Fibroblast of upper back skin (primary cell): ENCODE data around the gene SEC23A.
"Not testable (repeated sequence)": the region's sequence is repeated elsewhere in the genome, so short reads cannot be mapped to it uniquely, and the experiment has no call there.

Experiments
- DNase-seq: peaks from one replicate; pipeline ENCODE4 v3.0.0-alpha.2; 2013

SEC23A gene

DNA sequence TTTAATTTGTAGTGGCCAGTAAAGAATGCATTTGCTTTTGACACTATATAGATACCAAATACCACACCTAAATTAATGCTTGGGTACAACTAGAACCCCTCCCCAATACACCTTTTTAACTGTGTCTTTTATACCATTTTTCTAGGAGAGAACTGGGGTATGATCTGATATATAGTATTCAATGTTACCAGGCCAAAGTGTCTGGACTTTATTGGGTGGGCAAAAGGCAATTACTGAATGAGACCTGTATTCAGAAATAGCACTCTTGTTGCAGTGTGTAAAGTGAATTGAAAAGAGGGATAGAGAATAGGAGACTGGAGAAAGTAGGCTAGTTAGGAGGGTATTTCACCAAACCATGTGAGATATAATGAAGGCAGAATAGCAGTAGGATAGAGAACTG is 74.4 kb downstream of the SEC23A start:
- DNase-seq: no peak

DNA sequence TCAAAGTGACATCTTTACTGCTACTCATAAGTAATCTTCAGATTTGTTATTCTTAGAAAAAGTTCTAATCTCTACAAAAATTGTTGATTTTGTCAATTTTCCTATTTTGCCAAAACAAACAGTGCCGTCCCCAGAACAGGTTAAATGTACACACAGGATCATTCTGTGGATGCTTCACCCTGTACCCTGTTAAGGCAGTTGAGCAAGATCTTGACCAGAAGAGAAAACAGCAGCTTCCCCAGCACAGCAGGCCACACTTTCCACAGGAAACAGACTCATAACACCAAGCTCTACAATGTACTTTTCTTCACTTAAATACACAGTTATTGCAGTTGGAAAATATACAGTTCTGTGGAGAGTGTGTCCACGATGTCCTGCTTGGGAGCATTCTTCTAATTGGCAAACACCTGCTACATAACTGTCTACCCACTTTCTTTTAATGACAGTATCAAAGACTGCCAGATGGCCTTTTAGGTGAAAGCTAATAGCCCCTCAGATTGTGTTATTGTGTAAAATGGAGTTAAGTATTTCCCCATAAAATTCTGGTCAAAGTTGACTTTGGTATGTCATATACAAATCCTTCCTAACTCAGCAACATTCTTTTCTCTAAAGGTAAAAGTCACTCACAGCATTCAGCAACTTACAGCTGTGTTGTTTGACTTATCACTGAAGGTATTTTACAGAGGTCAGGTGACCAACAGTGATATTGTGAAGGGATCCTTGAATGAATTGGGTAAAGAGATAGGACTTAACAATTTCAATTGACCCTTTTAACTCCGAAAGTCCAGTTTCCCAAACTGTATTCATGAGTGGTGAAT is 77.0 kb downstream of the SEC23A start:
- no peak for DNase-seq

DNA sequence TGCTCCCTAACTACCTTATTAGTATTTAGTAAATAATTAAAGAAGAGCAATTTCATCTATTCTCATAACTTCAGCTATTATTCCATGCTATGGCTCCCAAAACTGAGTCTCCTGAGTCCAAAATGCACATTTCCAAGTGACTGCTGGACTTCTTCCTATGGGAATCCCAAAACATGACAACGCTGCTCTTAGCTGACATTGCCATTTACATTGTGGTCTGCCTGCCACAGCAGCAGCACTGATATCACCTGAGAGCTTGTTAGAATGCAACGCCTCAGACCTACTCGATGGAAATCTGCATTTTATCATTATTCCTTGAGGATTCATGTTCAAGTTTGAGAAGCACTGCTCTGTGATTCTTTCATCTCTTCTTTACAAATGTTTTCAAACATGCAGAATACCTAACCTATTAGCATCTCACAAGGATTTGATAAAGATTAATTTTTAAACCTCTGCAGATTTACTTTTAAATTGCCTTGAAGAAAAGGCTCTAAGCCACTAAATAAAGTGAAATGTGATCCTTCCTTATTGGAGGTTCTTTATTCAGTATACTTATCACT is 77.7 kb downstream of the SEC23A start:
- DNase-seq: no peak

DNA sequence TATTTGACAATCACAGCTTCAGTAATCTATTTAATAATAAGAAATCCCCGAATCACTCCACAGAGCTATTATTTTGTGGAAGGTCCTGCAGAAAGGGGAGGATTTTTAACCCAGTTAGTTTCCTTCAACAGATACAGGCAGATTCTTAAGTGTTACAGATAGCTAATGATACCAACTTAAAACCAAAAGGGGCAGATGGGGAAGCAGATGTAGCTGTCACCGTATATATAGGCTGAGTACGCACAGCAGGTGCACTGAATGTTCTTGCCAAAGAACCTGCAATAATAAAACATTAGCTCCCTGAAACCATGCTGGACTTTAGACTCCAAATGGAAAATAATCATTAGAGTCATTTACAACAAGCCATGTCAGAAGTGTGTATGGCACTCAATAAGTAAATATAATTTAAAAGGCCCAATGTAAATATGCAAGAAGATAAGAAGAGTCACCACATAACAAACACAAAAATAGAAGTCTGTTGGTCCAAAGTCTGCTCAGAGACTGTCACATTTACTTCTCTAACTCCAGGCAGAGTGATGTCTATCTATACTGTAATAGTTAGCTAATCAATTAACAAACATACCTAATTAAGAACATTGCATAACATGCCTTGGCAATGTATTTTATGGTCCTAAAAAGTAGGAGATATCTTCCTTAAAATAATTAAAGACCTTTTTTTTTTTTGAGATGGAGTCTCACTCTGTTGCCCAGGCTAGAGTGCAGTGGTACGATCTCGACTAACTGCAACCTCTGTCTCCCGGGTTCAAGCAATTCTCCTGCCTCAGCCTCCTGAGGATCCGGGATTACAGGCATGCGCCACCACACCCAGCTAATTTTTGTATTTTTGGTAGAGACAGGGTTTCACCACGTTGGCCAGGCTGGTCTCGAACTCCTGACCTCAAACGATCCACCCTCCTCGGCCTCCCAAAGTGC is 78.8 kb downstream of the SEC23A start:
- no peak for DNase-seq

DNA sequence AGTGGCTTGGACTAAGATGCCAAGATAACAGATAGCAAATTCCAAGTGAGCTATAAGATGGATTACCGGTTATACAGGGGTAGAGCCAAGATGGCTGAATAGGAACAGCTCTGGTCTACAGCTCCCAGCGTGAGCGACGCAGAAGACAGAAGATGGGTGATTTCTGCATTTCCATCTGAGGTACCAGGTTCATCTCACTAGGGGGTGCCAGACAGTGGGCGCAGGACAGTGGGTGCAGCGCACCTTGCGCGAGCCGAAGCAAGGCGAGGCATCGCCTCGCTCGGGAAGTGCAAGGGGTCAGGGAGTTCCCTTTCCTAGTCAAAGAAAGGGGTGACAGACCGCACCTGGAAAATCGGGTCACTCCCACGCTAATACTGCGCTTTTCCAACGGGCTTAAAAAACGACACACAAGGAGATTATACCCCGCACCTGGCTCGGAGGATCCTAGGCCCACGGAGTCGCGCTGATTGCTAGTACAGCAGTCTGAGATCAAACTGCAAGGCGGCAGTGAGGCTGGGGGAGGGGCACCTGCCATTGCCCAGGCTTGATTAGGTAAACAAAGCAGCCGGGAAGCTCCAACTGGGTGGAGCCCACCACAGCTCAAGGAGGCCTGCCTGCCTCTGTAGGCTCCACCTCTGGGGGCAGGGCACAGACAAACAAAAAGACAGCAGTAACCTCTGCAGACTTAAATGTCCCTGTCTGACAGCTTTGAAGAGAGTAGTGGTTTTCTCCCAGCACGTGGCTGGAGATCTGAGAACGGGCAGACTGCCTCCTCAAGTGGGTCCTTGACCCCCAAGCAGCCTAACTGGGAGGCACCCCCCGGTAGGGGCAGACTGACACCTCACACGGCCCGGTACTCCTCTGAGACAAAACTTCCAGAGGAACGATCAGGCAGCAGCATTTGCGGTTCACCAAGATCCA is 85.7 kb downstream of the SEC23A start:
- not testable (repeated sequence) for DNase-seq

DNA sequence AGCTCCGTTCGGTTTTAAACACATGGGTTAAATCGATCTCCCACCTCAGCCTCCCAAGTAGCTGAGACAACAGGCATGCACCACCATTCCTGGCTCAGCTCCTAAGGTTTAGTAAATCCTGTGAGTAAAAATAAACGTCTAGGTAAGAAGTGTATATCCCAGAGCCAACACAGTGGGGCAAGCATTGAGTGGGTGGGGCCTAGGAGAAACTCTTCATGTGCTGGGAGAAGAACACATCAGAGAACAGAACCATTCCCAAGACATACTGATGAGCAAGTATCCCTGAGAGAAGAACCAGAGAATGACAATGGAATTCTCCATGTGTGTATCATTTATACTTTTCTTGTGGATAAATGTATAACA is 86.3 kb downstream of the SEC23A start:
- DNase-seq: no peak

DNA sequence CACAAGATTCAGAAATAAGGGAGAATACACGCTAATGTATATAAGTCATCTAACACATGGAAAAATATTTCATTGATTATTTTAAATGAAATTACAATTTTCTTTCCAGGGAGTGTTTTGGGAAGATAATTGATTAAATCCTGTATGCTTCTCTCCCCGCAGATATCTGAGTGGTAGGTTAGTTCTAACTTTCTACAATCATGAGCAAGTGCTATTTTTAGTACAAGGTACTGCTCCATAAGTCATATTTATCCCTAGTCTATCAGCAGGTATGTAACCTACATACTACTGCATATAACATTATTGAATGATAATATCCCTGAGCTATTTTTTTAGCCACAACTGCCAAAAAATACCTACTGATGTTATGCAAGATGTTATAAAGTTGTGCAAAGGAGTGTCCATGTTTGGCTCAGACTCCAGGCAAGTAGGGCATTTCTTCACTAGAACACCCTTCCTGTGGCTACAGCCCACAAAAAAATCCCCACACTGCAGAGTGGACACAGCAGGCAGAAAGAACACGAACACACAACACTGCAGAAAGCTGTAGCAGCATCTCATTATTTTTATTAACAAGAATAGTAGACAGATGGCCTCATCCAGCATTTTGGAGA is 87.0 kb downstream of the SEC23A start:
- peak; percentile 45 for DNase-seq

DNA sequence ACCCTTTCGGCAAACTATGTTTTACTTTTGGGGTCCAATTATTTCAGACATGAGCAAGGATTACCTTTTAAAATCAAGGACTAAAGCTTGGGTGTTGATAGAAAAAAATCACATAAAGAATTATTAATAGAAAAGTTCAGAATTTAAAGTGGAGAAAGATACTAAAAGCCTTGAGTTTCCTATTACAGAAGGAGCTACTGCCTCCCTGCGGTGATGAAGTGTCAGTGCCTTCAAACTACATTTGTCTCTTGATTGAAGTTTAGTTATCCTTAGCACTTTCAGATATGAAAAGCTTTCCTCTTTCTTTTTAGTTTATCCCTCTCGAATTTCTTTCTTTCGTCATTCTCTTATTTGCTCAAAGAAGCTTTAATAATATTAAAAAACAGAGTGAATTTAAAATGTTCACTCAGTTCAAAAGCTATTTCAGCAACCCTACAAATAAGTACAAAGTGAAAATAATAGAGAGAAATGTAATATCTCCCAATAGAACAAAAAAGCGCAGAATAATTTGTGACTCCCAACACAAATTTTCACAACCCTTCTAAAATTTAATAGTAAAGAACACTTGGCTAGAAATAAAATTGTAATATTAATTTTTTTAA is 87.6 kb downstream of the SEC23A start:
- peak; percentile 53 for DNase-seq

DNA sequence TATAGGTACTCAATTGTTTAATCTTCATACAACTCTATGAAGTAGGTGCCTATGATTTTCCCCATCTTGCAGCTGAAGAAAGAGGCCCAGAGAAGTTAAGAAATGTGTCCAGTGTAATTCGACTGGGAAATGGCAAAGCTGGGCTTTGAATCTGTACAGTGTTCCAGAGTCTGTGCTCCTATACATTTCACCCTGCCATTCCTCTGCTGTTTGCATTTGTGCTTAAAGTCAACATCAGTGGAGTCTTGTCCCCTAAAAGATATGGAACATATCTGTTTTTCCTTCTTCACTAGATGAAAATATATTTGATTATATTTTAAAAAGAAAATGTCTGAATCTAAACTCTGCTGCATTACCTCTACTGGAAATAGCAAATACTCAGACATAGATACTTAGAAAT is 88.6 kb downstream of the SEC23A start:
- DNase-seq: no peak

DNA sequence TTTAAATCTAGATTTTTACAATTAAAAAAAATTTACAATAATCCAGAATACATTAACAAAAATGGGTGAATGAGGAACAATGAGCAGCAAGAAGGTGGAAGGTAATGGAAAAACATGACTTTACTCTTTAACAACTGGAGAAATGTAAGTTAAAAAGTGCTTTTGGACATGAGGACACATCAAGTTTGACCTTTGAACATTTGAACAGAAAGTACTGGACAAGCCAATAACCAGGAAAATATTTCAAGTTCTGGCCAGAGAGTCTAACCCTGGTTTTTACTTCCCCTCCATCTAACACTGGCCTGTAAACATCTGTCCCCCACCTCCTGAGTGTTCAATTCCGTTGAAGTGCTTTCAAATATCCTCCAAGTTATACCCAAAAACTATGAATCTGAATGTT is 94.1 kb downstream of the SEC23A start:
- not testable (repeated sequence) for DNase-seq

DNA sequence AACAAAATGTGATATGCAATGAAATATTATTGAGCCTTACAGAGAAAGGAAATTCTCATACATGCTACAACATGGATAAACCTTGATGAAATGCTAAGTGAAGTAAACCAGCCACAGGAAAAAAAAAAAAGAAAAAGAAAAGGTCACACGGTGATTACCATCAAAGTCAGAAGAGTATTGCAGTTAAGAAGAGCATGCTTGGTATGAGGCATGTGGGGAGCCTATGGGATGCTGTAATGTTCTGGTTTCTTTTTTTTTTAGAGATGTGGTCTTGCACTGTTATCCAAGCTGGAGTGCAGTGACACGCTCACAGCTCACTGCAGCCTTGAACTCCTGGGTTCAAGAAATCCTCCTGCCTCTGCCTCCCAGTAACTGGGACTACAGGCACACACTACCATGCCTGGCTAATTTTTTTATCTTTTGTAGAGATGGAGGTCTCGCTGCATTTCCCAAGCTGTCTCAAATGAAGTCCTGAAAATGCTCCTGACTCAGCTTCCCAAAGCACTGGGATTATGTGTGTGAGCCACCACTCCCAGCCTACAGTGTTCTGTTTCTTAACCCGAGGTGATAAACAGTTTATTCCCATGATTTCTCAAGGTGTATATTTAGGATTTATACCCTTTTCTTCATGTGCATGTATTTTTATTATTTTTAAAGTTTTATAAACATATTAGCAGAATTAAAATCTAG is 96.2 kb downstream of the SEC23A start:
- peak; percentile 57 for DNase-seq

DNA sequence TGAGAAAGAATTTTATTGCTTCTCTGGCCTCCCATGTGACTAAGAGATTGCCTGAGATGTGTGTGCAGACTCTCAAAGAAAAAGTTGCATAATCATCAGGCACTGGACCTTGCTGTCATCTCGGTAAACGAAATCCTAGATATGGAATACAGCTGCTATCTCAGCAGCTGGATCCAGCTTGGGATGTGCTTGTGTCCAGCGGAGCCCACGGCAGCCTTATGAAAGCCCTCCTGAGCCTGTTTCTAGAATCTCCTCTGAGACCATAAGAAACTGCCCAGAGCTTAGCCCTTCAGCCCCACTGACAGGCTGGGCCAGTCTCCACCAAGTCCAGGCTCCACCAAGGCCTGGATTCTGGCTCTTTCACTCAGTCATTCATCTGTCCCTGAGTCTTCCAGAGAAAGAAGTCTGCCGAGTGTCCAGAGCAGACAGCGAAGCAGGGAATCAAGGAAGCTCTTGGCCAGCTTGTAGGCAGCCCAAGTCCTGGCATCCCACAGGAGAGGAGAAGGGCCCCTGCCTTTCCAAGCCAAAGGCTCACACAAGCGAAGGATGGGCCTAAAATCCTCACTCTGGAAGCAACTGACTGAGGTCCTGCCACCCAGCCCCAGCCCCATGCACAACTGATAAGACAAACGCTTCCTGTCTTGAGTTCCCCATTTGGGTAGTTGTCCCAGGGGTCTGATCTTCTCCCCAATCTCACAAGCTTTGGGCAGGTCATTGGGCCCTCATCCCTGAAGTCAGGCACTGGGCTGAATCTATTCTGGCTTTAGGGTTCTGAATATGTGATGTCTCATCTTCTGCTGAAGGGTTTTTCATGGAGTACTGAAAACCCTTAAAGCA is 97.8 kb downstream of the SEC23A start:
- no peak for DNase-seq

DNA sequence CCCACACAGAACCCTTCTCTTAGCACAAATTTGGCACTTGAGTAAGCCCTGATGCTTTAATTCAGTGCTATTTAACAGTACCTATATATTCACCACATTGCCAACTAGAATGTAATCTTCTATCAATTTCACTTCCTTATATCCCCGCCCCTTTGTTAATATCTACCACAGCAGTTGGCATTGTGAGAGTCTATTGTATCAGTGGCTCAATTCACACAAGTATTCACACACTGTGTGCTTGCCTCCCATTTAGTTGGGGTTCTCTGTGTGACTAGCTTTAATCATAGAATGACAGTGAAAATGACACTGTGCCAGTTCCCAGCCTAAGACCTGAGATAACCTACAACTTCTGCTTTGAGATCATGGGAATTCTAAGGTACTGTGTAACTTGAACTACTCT is 103.1 kb downstream of the SEC23A start:
- no peak for DNase-seq

DNA sequence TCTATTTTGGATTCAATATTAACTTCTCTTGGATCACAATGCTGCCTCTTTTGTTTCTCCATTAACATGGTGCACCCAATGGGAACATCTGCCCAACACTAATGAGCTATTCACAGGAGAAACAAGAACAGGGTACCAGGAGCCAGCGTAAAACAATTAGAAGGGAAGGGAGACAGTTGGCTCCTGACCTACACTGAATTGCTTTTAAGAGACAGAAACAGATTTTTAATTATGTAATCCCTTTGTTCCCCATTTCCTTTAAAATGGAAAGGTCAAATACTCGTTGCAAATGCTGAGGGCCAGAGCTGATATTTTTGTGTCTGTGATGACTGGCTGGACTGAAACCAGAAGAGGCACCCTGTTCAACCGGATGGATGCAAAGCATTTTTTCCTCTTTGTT is 108.3 kb downstream of the SEC23A start:
- DNase-seq: no peak

DNA sequence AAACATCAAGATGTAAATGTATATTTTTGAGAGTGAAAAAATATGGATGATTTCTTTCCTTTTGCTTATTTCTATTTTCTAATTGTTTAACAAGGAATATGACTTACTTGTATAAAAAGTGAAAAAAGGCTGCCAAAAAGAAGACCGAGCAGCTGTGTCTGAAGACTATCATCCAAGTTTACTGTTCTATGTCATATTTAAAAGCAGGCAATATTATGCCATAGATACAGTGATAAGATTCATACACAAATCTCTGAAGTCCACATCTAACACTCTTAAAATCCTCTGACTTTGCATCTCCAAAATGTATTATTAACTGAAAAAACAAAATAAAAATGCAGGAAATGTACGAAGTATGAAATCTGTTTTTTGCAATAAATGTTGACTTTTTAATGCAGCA is 109.1 kb downstream of the SEC23A start:
- no peak for DNase-seq

DNA sequence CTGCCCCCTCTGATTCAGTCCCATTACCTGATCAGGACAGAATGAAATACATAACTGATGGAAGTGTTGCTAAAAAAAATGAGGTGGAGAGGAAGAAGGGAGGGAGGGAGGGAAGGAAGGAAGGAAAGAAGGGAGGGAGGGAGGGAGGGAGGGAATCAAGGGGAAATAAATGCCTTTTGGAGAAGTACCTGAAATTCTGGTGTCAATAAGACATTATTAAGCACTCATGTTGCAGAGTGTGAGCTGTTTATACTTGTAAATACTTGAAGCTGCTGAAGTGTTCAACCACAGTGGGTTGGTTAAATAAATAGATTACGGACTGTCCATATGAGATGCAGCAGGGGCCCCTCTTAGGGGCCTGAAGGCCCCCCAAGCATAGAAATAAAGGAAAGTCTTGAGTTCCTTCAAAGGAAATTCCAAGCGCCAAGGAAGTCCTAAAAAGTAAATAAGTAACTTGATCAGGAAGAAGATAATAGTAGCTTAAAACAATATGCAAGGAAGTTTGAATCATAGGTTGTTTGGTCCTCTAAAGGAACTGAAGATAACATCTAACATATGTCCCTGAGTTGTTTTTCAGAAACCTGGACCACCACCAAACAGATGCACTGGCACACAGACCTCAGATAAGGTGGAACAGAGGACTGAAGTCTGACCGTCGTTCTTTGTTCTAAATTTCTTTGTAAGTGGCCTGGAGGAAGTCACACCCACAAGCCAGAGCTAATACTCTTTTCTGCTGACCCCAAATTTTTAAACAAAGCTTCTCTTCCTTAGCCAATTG is 110.8 kb downstream of the SEC23A start:
- no peak for DNase-seq

DNA sequence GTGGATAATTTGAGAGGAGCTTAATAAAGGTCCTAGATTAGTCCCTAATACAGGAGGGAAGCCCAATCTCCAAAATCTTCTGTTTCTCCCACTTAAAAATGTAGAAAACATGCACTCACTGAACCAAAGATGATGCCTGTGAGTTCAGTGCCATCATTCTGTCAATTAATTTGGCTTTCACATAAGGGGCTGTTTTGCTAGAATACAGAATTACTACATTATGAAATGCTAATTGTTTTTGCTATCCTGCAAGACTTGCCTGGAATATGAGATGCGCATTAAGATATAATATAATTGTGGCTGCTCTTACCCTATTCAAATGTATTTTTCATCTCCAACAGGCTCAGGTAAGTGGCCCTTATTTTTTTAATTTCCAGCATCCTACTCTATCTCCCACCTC is 111.7 kb downstream of the SEC23A start:
- DNase-seq: no peak

DNA sequence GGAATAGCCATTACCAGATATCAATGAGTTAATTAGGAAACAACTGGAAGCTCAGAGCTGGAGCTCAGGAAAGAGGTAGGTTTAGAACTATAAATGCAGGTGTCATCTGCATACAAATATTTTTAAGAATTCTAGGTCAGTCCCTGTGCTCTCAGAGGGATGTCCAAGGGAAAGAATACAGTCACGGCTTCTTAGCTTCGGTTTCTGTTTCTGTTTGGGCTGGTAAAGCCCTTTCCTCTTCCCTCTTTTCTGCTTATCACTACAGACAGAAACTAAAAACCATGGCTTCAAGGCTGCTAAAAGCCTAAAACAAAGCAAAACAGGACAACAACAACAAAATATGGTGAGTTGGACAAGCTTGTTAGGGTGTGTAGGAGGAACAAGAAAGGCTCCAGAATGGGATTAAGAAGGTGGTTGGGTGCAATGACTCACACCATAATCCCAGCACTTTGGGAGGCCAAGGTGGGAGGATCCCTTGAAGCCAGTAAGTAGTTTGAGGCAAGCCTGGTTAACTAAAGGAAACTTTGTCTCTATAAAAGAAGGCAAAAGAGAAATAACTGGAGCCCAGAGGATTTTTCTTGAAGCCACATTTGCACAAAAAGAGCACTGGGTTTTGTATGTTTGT is 113.0 kb downstream of the SEC23A start:
- no peak for DNase-seq

DNA sequence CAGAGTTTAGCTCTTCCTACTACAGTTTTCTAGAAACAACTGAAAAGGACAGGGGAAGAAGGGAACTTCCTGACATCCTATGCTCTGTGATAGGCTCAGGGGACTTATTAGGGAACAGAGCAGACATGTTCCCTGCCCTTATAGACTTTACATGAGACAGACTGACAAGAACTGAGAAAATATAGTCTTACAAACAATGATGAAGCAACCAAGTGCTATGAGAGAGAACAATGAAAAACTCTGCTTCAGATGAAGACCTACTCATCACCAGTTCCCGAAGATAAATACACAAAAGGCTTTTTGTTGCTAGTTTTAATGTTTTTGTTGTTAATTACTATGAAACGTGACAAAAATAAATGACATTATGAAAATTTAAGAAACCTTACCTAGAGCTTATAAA is 115.3 kb downstream of the SEC23A start:
- DNase-seq: no peak
